Cortex of kidney (tissue), 1 donor: ENCODE data around the gene CEP19.

Source experiments
- DNase-seq: peaks from one replicate; lab custom pipeline; 2025; lab: John Stamatoyannopoulos, UW

CEP19 gene

DNA sequence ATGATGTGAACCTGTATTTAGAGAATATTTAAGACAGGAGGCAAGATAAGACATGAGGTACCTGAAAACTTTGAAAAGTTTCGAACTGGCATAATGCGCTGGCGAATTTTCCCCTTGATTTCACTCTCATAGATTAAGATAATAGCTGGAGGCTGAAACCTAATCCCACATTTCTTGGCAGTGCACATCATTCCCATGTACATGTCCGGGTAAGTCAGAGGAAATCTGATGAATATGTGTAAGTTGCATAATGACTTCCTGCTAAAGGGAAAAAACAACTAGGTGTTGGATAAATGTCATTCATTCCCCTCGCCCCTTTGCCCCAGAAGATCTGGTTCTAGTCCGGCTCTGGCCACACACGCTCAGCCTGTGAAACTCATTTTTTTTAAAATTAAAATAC lies 3.6 kb downstream of the CEP19 start:
- DNase-seq: no peak

DNA sequence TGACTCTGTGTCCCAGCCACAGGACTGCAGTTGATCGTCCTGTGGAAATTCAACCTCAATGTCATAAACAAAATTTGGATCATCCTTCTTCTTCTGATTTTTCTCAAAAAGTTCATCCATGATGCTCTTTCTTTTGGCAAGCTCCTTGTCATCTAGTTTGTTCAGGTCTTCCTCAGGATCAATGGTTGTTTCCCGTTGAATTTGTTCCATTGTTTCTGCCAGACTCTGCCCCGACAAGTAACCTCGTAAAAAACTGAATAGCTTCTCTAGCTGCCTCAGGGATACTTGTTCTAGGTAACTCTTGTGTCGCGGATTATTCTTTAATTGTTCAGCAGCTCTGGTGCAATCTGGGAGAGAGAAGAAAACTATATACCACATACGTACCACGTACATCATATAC lies 4.5 kb downstream of the CEP19 start:
- no peak for DNase-seq

DNA sequence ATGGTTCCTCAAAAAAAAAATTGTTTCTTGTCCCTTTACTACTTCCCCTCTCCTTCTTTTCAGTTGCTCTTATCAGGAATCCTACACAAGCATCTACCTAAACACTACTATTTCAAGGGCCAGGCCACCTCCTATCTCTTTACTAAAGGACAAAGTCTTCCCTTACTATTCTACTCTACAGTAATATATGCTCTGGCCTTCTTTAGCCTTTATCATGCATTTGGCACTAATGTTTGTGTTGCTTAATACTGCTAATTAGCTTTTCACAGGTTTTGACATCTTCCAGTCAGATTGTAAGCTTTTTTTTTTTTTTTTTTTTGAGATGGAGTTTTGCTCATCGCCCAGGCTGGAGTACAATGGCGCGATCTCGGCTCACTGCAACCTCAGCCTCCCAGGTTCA lies 5.3 kb downstream of the CEP19 start:
- DNase-seq: no peak

DNA sequence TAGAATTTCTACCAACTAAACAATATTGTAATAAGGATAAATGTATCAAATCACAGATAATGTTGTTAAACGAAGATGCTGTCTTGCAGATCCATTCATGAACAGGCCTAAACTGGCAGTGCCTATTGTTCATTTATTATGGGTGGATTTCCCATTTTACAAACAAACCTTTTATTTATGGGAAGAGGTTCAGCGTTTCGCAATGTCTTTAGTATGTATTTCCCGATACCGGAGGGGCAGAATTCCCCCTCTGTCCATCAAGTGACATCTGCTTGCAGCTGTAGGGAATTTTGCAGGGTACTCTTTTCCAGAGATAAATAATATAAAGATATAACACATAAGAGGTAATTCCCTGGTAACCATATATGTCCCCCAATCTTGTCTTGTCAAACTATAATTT lies 5.7 kb downstream of the CEP19 start:
- DNase-seq: no peak

DNA sequence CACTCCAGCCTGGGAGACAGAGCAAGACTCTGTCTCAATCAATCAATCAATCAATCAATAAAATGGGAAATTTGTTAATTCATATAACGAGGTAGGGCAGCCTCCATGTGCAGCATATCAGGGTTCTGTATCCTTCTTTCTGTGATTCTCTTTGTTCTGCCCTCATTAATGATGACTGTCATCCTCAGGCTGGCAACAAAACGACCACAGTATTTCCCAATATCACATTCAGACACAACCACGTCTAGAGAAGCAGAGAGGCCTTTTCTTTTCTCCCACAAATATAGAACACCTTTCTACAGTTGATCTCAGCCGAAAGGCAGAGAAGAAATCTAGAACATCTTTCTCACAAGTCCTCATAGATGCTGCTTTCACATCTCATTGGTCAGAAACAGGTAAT lies 11.2 kb downstream of the CEP19 start:
- no peak for DNase-seq

DNA sequence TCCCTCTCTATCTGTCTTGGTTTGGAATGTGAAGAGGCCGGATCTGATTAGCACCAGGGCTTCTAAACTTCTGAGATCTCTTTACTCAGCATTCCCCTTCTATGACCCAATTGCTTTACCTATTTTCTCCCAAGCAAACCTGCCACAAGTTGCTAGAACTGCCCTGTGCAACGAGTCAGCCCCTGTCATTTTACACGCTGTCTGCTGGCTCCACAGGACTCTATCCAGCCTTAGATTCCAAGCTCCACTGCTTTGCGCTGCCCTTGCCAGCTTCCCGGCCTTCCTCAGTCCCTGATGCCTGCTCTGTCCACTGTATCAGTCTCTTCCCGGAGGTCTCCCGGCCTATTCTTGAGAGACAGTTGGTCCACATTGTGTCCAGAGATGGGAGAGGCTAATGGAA lies 12.3 kb downstream of the CEP19 start:
- no peak for DNase-seq

DNA sequence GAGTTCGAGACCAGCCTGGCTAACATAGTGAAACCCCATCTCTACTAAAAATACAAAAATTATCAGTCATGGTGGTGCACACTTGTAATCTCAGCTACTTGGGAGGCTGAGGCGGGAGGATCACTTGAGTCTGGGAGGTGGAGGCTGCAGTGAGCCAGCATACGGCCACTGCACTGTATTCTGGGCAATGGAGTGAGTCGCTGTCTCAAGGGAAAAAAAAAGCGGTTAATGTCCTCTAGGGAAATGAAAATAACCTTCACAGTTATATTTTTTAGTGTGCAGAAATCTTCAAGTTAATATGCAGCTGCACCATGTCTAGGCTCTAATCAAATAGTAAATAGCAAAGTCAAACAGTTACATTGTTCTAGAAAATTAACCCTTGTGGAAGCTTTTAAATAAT lies 14.8 kb downstream of the CEP19 start:
- no peak for DNase-seq

DNA sequence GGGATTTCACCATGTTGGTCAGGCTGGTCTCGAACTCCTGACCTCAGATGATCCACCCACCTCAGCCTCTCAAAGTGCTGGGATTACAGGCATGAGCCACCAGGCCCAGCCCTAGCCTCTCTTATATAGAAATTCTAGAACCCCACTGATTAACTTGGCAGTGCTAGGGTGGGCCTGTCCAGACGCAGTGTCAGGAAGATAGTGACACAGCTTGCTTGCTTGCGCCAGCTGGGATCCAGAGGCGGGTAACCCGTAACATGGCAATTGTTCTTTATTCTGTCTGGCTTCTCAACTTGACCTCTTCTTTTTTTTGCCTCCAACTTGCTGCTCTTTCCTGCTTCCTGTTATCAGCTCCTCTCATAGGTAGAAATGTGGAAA lies 16.2 kb downstream of the CEP19 start:
- no peak for DNase-seq

DNA sequence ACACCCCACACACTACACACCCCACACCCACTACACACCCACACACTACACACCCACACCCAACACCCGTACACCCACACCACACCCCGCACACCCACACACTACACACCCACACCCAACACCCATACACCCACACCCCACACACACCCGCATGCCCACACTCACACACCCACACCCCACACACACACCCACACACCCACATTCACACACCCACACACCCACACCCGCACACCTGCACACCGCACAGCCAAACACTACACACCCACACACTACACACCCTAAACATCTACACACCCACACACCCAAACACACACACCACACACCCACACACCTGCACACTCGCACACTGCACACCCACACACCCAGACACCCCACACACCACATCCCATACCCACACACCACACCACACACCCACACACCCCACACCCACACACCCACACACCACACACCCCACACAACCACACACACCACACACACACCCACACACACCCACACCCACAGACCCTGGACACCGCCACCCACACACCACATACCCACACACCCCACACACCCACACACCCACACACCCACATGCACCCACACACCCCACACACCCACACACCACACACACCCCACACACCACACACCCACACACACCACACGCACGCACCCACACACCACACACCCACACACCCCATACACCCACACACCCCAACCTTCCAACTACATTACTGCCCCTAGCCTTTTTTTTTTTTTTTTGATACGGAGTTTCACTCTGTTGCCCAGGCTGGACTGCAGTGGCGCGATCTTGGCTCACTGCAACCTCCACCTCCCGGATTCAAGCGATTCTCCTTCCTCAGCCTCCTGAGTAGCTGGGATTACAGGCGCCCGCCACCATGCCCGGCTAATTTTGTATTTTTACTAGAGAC lies 16.9 kb downstream of the CEP19 start:
- DNase-seq: no peak

DNA sequence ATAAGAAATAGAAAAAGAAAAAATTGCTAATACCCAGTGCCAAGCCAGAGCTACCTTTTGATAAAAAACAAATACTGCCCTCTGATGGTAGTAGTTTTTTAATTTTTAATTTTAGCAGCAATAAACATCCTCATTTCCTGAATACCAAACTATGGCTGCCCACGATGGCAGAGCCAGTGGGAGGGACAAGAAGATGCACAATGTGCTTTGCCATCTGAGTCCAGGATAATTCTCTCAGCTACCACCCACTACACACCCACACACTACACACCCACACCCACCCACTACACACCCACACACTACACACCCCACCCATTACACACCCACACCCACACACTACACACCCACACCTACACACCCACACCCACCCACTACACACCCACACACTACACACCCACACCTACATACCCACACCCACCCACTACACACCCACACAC lies 17.8 kb downstream of the CEP19 start:
- DNase-seq: no peak

DNA sequence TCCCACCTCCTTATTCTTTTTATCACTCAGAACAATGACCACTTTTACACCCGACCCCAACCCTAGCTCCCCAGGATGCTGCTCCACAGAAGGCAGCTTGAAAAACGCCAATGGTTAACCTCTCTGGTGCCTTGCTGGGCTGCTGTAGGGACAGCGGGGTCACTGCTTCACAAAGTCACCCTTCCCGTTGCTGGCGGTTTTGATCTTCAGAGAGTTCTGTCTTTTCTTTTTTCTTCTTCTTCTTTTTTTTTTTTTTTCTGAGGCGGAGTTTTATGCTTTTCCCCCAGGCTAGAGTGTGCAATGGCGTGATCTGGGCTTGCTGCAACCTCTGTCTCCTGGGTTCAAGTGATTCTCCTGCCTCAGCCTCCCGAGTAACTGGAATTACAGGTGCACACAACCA lies 20.7 kb downstream of the CEP19 start:
- DNase-seq: no peak

DNA sequence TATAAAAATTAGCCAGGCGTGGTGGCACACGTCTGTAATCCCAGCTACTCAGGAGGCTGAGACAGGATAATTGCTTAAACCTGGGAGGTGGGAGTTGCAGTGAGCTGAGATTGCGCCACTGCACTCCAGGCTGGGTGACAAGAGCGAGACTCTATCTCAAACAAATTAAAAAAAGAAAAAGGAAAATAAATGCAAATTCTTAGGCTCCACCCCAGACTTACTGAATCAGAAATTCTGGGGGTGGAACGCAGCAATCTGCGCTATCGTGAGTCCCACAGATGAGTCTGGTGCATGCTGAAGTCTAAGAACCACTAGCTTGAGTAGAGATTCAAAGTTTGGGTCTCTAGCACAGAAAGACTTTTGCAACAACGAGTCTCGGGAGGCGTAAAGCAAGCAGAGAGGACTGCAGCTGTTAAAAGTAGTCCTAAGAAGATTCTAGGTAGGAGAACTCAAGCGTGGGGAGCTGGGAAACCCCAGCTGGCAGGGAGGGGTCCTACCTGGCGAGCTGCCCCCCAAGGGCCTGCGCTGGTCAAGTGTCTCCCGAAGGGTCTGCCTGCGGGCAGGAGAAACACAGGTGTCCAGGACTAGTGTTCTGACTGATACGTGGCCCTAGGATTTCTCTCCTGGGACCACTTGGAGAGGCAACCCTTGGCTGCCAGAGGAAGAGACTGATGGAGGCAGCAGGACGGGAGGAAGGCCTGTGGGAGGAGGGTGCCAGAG lies 21.9 kb downstream of the CEP19 start:
- DNase-seq: no peak

DNA sequence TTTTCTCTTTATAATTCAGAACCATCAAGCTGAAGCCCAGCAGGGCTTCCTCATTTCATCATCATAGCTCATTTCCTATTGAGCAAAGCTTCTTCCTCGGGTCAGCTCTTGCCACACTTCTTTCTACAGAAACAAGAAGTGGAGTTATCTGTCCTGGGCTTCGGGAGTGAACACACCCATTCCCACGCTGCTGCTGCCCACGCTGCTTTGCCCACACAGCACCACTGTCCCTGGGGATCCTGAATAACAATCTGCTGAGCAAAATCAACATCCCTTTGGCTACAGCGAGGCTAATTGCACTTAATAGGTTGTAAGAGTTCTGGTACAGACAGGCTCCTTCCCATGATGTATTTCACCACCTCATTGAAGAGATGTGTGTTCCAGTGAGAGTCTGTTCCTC lies 23.7 kb downstream of the CEP19 start:
- DNase-seq: no peak

DNA sequence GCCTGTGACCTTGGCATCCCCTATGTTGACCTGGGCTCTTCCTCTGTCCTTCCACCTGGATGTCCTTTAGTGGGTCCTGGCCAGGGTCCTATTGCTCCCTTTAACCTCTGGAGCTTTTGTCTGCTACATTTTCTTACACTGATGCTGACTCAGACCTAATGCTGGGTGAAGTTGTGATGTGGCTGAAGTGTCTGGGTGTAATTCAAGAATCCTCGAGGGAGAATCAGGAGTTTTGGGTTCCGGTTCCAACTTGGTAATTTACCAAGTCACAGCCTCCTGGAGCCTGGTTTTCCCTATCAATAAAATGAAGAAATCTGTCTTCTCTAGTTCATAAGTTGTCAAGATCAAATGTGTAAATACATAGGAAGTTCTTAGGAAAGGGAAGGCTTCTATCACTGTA lies 25.6 kb downstream of the CEP19 start:
- DNase-seq: no peak

DNA sequence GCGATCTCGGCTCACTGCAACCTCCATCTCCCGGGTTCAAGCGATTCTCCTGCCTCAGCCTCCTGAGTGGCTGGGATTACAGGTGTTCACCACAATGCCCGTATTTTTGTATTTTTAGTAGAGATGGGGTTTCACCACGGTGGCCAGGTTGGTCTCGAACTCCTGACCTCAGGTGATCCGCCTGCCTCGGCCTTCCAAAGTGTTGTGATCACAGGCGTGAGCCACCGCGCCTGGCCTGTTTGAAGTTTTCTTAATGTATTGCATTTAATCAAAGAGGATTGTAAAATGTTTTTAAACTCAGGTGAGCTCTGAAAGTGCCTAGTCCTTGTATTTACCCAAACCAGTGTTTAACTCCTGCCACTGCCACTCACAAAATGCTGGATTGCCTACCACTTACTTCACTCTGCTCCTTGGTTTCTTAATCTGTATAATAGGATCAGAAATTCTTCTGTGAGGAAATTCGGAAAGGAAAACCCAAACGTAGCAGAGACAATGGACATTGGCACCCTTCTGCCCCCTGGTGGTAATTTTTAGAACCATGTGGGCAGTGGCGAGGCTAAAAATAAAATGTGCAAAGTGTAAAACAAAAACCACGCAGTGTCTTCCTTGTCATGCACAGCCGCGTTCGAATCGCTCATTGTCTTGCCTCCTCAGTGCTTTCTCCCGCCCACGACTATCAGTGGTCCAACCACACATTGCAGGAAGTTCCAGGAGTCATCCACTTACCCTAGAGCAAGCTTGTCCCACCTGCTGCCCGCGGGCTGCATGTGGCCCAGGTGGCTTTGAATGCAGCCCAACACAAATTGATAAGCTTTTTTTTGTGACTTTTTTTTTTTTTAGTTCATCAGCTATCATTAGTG lies 27.3 kb downstream of the CEP19 start:
- no peak for DNase-seq

DNA sequence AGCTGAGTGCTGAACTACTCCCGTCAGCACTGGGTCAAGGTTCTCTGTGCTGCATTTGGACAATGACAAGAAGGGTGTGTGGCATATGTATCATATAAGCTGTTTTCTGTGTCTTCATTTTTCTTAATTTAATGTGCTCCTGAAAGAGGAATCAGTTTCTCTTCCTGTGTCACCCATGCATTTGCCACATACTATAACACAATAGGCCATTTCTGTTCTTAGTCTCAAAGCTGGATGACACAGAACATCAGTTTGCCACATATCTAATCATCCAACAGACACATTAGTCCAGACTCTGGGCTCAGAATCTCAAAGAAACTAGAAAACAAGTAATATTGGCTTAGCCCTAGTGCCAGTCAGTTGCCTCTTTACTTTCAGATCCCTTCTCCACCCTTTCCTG lies 34.1 kb downstream of the CEP19 start:
- no peak for DNase-seq

DNA sequence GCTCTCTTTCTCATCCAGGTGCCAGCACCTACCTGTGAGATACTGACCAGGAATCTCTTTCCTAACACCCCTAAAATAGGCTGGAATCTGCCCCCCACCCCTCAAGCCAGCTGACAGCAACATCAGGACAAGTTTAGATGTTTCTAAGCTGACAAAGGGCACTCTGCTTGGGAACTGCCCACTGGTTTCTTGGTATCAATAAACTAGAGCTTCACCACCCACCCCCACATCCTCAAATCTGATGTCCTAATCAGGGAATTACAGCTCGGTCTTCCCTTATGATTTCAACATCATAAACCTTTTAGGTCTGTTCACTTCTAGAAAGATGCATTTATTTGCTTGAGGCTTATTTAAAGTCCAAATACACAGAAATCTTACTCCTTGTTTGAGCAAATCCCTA lies 34.7 kb downstream of the CEP19 start:
- DNase-seq: no peak

DNA sequence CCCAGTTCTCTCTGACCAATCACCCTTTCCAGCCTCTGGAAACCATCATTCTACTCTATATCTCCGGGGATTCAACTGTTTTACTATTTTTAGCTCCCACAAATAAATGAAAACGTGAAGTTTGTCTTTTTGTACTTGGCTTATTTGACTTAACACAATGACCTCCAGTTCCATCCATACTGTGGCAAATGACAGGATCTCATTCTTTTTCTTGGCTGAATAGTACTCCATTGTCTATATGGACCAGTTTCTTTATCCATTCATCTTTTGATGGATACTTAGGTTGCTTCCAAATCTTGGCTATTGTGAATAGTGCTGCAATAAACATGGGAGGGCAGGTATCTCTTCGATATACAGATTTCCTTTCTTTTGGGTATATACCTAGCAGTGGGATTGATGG lies 38.4 kb downstream of the CEP19 start:
- DNase-seq: no peak

DNA sequence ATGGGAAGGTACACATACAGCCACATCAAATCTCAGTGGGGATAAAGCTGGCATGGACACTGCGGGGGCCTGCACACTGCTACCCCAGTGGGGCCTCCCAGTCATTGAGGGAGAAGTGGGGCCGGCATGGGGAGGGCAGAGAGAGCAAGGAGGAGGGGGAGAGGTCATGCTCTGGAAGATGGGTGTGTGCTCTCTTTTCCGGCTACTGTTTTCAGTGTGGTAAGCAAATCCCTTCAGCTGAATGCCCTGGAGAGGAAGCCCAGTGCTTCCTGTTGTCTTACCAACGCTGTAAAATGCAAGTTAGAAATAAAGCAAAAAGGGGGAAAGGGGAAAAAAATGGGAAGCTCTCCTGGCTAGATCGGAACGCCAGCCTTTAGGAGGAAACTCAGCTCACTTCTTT lies 41.7 kb downstream of the CEP19 start:
- DNase-seq: no peak

DNA sequence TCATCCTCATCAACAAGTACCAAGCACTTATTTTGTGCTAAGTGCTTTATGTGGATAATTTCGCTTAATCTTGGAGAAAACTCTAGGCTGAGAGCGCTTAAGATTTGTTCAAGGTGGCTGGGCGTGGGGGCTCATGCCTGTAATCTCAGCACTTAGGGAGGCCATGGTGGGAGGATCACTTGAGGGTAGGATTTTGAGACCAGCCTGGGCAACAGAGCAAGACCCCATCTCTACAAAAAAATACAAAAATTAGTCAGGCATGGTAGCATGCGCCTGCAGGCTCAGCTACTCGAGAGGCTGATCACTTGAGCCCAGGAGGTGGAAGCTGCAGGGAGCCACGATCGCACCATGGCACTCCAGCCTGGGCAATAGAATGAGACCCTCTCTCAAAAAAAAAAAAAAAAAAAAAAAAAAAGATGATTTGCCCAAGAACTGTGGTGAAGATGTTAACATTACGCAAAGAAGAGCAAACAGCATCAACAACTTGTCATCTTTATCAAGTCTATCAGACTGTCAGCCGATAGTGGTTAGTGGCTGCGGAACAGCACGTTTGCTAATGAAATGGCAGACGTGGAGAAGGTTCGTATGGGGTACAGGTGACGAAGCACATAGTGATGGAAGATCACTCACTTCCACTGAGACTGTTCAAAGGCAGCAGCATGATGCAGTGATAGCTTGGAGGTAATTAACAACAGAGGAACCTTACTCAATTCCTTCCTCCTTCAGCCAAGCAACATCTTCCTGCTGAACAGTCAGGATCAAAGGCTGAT lies 44.8 kb downstream of the CEP19 start:
- no peak for DNase-seq

DNA sequence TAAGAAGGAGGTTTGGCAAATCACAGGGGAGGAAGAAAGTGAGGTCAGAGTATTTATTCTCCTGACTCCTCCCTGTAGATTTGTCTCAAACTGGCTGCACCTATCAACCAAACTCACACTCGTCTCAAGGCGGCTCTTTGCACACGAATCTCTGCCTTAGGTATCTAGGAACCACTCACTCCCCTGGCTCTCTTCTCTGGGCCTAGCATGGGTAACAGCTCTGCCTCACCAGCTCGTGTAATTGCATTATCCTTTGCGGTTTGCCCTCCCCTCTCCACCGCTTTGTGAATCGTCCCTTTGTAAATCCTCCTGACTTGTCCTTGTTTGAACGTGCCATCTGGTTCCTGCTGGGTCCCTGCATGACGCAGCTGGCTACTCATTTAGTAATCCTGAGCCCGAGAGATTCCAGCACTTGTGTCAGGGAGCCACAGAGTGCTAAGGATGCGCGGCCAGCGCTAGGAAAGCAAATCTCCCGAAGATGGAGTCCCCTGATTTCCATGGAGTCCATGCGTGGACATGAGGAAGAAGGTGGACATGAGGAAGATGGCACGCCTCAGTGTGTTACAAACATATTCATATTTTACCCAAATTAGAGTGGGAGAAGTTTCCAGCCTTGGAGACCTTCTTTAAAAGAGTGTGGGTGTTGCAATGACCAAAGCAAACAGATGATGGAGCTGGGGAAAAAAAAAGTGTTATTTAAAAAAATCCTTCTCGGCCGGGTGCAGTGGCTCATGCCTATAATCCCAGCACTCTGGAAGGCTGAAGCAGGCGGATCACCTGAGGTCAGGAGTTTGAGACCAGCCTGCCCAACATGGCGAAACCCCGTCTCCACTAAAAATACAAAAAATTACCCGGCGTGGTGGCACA lies 45.8 kb downstream of the CEP19 start:
- DNase-seq: no peak
